ENCODE data around the gene KPNA1.

Gene KPNA1

DNA sequence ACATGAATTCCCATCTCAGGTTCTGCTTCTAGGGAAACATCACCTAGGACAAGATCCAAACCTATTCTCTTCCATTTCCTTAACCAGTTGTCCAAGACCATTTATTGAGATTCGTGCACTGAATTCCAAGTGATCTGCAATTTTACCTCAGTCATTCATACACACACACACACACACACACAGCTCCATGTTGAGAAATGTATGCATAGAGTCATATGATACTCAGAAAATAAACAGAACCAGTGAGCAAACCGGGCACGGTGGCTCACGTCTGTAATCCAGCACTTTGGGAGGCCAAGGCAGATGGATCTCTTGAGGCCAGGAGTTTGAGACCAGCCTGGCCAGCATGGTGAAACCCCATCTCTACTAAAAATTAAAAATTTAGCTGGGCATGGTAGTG, 6.1 kb upstream of the KPNA1 start:
- TF ChIP-seq, protein P1, sequence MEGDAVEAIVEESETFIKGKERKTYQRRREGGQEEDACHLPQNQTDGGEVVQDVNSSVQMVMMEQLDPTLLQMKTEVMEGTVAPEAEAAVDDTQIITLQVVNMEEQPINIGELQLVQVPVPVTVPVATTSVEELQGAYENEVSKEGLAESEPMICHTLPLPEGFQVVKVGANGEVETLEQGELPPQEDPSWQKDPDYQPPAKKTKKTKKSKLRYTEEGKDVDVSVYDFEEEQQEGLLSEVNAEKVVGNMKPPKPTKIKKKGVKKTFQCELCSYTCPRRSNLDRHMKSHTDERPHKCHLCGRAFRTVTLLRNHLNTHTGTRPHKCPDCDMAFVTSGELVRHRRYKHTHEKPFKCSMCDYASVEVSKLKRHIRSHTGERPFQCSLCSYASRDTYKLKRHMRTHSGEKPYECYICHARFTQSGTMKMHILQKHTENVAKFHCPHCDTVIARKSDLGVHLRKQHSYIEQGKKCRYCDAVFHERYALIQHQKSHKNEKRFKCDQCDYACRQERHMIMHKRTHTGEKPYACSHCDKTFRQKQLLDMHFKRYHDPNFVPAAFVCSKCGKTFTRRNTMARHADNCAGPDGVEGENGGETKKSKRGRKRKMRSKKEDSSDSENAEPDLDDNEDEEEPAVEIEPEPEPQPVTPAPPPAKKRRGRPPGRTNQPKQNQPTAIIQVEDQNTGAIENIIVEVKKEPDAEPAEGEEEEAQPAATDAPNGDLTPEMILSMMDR (IDR thresholded peaks at IDR 0.05) = no peak
- no peak for TF ChIP-seq ZFX (IDR thresholded peaks at IDR 0.05; ENCODE audit: borderline replicate concordance)

DNA sequence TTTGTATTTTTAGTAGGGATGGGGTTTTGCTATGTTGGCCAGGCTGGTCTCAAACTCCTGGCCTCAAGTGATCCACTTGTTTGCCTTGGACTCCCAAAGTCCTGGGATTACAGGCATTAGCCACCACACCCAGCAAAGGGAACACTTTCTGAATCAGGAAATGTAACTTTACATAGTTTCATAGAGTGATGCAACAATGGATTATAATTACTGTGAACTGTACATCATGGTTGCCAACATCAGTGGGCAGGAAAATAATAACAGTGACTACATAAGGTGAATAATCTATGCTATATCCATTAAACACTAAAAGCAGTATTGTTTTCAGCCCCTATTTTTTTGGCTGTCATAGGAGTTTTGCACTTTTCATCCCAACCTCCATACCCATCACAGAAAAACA, 5.0 kb upstream of the KPNA1 start:
- H3K27ac ChIP-seq = no peak overlapping the region
- TF ChIP-seq, protein P1 (IDR thresholded peaks at IDR 0.05) = no peak

More for the DNA sequence above, 6.1 kb upstream of the KPNA1 start:
- H3K27ac ChIP-seq = no peak overlapping the region

DNA sequence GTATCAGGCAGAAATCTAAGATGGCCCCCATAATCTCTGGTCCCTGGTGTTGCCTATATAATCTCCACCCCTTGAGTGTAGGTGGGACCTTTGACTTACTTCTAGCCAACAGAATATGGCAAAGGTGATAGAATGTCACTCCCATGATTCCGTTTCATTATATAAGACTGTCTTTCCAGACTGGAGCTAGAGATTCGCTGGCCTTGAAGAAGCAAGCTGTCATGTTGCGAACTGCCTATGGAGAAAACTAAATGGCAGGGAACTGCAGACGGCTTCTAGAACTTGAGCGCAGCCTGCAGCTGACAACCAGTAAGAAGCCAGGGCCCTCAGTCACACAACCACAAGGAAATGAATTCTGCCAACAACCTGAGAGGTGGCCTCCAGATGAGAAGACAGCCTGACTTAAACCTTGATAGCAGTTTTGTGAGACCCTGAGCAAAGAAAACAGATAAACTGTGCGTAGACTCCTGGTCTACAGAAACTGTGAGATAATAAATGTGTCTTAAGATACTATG, 2.2 kb upstream of the KPNA1 start:
- no peak overlapping the region for H3K27ac ChIP-seq
- TF ChIP-seq, protein P1 (IDR thresholded peaks at IDR 0.05) = no peak
- TF ChIP-seq ZFX (IDR thresholded peaks at IDR 0.05; ENCODE audit: borderline replicate concordance) = no peak

DNA sequence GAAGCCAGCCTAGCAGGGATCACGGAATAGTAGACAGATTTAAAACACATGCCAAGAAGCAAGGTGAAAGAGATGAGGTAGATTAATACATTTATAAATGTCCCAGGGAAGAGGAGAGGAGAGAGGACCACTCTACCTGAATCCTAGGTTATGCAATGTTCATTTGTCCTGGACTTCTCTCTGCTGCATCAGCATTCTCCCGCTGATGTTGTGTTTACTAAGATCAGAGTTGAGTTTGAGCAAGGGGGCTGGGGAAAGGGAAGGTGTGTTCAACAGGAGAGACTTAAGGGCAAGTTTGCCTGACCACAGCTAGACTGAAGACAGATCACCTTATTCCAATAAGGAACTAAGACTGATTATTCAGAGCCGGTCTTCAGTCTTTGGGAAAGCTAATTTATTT, 1.1 kb upstream of the KPNA1 start:
- no peak overlapping the region for H3K27ac ChIP-seq
- TF ChIP-seq, protein P1 (IDR thresholded peaks at IDR 0.05) = no peak
- no peak for TF ChIP-seq ZFX (IDR thresholded peaks at IDR 0.05; ENCODE audit: borderline replicate concordance)

DNA sequence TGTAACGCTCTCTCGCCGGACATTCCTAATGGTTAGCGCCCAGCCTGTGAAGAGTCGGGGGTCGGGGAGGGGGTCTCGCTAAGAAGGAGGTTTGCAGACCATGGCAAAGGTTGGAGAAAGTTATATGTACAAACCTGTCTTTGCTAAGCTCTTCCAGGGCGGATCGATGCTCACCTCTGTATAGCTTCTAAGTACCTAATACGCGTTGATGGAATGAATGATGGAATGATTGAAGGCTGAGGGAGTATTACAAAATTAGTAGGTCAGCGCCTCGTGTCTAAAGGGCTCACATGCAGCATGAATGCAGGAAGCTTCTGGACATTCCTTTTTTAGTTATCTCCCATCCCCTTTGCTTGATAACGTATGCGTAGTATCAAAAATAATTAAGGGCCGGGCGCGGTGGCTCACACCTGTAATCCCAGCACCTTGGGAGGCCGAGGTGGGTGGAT, 305 bp upstream of the KPNA1 start:
- TF ChIP-seq, protein P1 (IDR thresholded peaks at IDR 0.05) = no peak
- no peak for TF ChIP-seq ZFX (IDR thresholded peaks at IDR 0.05; ENCODE audit: borderline replicate concordance)
- peak overlapping the region; percentile 94 for H3K27ac ChIP-seq

DNA sequence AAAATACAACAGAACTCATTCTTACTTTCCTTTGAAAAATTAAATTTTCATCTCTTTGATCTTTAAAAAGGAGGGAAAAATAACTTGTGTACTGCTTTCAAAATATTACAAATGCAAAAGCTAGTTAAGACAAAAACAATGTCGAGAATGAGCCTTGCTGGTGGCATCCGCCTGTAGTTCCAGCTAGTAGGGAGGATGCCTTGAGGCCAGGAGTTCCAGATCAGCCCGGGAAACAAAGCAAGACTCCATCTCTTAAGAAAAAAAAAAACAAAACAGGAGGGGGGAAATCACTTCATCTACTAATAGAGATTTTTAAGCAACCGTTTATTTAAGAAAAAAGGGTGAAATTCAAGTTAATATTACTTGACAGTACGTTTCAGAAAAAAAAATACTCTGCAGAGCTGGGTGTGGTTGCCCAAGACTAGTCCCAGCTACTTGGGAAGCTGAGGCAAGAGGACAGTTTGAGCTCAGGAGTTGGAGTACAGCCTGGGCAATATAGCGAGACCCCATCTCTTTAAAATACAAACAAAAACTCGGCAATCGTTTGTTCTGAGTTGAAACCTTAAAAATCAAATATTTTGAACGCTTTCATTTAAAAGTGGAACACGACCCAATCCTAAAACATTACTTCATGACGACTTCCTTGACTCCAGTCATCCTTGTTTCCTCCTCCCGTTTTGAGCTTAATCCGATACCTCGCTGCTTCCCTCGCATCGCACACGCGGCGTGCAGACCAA, 1.2 kb downstream of the KPNA1 start:
- H3K27ac ChIP-seq = peak overlapping the region; percentile 94
- no peak for TF ChIP-seq ZFX (IDR thresholded peaks at IDR 0.05; ENCODE audit: borderline replicate concordance)
- TF ChIP-seq, protein P1 (IDR thresholded peaks at IDR 0.05) = no peak

DNA sequence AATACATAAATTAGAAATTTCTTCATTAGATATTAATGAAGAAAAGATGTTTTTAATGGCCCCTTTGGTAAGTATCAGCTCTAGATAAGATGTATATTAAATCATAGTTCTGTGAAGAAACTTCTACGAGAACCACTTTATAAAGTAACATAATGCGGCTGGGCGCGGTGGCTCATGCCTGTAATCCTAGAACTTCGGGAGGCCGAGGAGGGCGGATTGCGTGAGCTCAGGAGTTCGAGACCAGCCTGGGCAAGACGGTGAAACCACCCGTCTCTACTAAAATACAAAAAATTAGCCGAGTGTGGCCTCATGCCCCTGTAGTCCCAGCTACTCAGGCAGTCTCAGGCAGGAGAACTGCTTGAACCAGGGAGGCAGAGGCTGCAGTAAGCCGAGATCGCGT, 2.5 kb downstream of the KPNA1 start:
- TF ChIP-seq, protein P1 (IDR thresholded peaks at IDR 0.05) = no peak
- TF ChIP-seq ZFX (IDR thresholded peaks at IDR 0.05; ENCODE audit: borderline replicate concordance) = no peak
- no peak overlapping the region for H3K27ac ChIP-seq
